Measurements from ENCODE around the gene HOXA6. TPM values are rescaled to one million over a fixed set of nuclear protein-coding genes. Genes with fewer than 3 reads are reported as not detected.

The HOXA6 gene
- total and polyA plus RNA-seq, 2 of the 4 experiments (the other 2 are of a cell fraction) = 1.4 to 1.8 TPM

GRCh38 chr7:27189295-27189996 is 41.9 kb upstream of the HOXA6 start:
- no peak overlapping the region for H4K91ac ChIP-seq (ENCODE audit: insufficient read depth, low read depth, low read length)
- DNase-seq (no peak), ATAC-seq (ENCODE audit: low read depth) (no peak)
- H3K14ac ChIP-seq (replicated peaks; ENCODE audit: low read depth, low read length) = no peak overlapping the region
- ChIA-PET CTCF (interaction anchor here (1.1 kb wide), 1 partner anchor 10 kb away, joined by 3 read pairs; no protein-coding TSS in a partner anchor), POLR2A (ENCODE audit: unreplicated experiment) (no interaction called here)
- no peak overlapping the region for H3K56ac ChIP-seq (ENCODE audit: extremely low read depth, insufficient read depth, low read length)
- intact Hi-C loops (cut with micrococcal nuclease) (no loop called here), dilution Hi-C loops (cut with HindIII; ENCODE audit: low sequenced_read_pairs, unreplicated experiment) (no loop called here), in situ Hi-C loops (cut with MboI; ENCODE audit: low sequenced_read_pairs) (no loop called here)
- no peak overlapping the region for H2AFZ ChIP-seq (replicated peaks; ENCODE audit: low read length, poor library complexity)
- no TSS peak for BruUV-seq (replicated peaks)
- H4K5ac ChIP-seq (ENCODE audit: low read depth, low read length) = no peak overlapping the region
- no peak overlapping the region for H3K4me2 ChIP-seq (ENCODE audit: low read depth, low read length)
- H3K9ac ChIP-seq (ENCODE audit: low read depth, low read length) = no peak overlapping the region
- no peak overlapping the region for H2AK5ac ChIP-seq (ENCODE audit: low read depth, low read length)
- no peak overlapping the region for H2BK120ac ChIP-seq (ENCODE audit: low read depth, low read length)
- WGBS, 2 experiments (ENCODE audit: extremely low coverage in 2 of 2, insufficient read length in 1 of 2) = 28% methylated on average over 6 of the region's 22 CpGs; no CpG with 5 or more reads in 1 of the 2 experiments
- H3K36me3 ChIP-seq (ENCODE audit: control insufficient read depth, insufficient read depth, low read length) = no peaks in the 10 kb centered on the region
- no peak overlapping the region for H2BK5ac ChIP-seq (ENCODE audit: low read depth, low read length, poor library complexity, severe bottlenecking)
- TF ChIP-seq USF2 (IDR thresholded peaks at IDR 0.05; ENCODE audit: low read depth, low read length) = no peak
- no peak for TF ChIP-seq RAD21 (IDR thresholded peaks at IDR 0.05; ENCODE audit: low read length)
- TF ChIP-seq CEBPB (IDR thresholded peaks at IDR 0.05; ENCODE audit: low read depth, low read length) = no peak
- TF ChIP-seq NFE2L2 (IDR thresholded peaks at IDR 0.05; ENCODE audit: low read depth, low read length) = no peak
- TF ChIP-seq RCOR1 (IDR thresholded peaks at IDR 0.05; ENCODE audit: insufficient replicate concordance, low read length) = no peak
- TF ChIP-seq CTCF (conservative IDR thresholded peaks at IDR 0.05; ENCODE audit: low read depth, low read length) = no peak
- TF ChIP-seq SMC3 (IDR thresholded peaks at IDR 0.05; ENCODE audit: low read depth, low read length) = no peak
- no peak for TF ChIP-seq POLR2A (IDR thresholded peaks at IDR 0.05; ENCODE audit: low read depth, low read length)
- no peak for TF ChIP-seq ELK1 (IDR thresholded peaks at IDR 0.05; ENCODE audit: borderline replicate concordance, low read depth, low read length)
- no peak for TF ChIP-seq MXI1 (IDR thresholded peaks at IDR 0.05; ENCODE audit: borderline replicate concordance, low read depth, low read length)
- TF ChIP-seq FOS (IDR thresholded peaks at IDR 0.05; ENCODE audit: low read depth, low read length) = no peak
- peaks cover 21% of the 10 kb centered on the region; the same call in 1 of the 2 replicates for H4K20me1 ChIP-seq (ENCODE audit: insufficient read depth, low read length)
- H3K4me1 ChIP-seq (ENCODE audit: control insufficient read depth, insufficient read depth, low read length) = peaks cover 3% of the 10 kb centered on the region; the same call in 1 of the 2 replicates
- H2BK15ac ChIP-seq (ENCODE audit: low read depth, low read length) = no peak overlapping the region
- no peaks in the 10 kb centered on the region for H3K9me1 ChIP-seq (ENCODE audit: insufficient read depth, low read length)
- no peak overlapping the region for H3K27ac ChIP-seq (ENCODE audit: insufficient read depth, low read length)
- H3K79me1 ChIP-seq (ENCODE audit: low read depth in 1 of 2, low read length in 2 of 2) = no peaks in the 10 kb centered on the region
- H3K9me3 ChIP-seq (ENCODE audit: control insufficient read depth, insufficient read depth, low read length) = peaks cover 16% of the 10 kb centered on the region; the same call in 1 of the 2 replicates
- no peak overlapping the region for H3K4ac ChIP-seq (ENCODE audit: low read depth, low read length)
- no peak overlapping the region for H3K23ac ChIP-seq (ENCODE audit: low read depth, low read length)
- no peak overlapping the region for H4K8ac ChIP-seq (ENCODE audit: low read depth in 2 of 2, low read length in 2 of 2)
- H2AK9ac ChIP-seq (replicated peaks; ENCODE audit: low read depth, low read length, poor library complexity) = no peak overlapping the region
- H3K27me3 ChIP-seq (ENCODE audit: control insufficient read depth, insufficient read depth, low read length) = peaks cover 97% of the 10 kb centered on the region
- no peak overlapping the region for H3K18ac ChIP-seq (ENCODE audit: low read depth, low read length)
- no peak overlapping the region for H3K4me3 ChIP-seq (ENCODE audit: insufficient read depth, low read depth, low read length)
- no peak overlapping the region for H2BK20ac ChIP-seq (ENCODE audit: low read depth, low read length)
